ENCODE measurements around the gene EFEMP2.

The EFEMP2 gene

GRCh38 chr11:65897020-65897471 is 24.4 kb upstream of the EFEMP2 start:
- H3K9me3 ChIP-seq (ENCODE audit: control insufficient read depth, low read length) = no peaks in the 10 kb centered on the region
- no peaks in the 10 kb centered on the region for H3K27me3 ChIP-seq (ENCODE audit: control insufficient read depth, insufficient read depth, low read length)
- H3K4me3 ChIP-seq (ENCODE audit: low read depth, low read length) = no peak overlapping the region
- no peaks in the 10 kb centered on the region for H3K36me3 ChIP-seq (ENCODE audit: control insufficient read depth, insufficient read depth, low read length)
- H3K9ac ChIP-seq = no peak overlapping the region
- TF ChIP-seq, protein P1, sequence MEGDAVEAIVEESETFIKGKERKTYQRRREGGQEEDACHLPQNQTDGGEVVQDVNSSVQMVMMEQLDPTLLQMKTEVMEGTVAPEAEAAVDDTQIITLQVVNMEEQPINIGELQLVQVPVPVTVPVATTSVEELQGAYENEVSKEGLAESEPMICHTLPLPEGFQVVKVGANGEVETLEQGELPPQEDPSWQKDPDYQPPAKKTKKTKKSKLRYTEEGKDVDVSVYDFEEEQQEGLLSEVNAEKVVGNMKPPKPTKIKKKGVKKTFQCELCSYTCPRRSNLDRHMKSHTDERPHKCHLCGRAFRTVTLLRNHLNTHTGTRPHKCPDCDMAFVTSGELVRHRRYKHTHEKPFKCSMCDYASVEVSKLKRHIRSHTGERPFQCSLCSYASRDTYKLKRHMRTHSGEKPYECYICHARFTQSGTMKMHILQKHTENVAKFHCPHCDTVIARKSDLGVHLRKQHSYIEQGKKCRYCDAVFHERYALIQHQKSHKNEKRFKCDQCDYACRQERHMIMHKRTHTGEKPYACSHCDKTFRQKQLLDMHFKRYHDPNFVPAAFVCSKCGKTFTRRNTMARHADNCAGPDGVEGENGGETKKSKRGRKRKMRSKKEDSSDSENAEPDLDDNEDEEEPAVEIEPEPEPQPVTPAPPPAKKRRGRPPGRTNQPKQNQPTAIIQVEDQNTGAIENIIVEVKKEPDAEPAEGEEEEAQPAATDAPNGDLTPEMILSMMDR (IDR thresholded peaks at IDR 0.05) = no peak
- H3K4me2 ChIP-seq (ENCODE audit: low read length) = no peak overlapping the region
- H3K4me1 ChIP-seq = no peaks in the 10 kb centered on the region
- no peak overlapping the region for H2AFZ ChIP-seq
- H3K79me2 ChIP-seq = no peaks in the 10 kb centered on the region
- no peak overlapping the region for H3K27ac ChIP-seq

DNA sequence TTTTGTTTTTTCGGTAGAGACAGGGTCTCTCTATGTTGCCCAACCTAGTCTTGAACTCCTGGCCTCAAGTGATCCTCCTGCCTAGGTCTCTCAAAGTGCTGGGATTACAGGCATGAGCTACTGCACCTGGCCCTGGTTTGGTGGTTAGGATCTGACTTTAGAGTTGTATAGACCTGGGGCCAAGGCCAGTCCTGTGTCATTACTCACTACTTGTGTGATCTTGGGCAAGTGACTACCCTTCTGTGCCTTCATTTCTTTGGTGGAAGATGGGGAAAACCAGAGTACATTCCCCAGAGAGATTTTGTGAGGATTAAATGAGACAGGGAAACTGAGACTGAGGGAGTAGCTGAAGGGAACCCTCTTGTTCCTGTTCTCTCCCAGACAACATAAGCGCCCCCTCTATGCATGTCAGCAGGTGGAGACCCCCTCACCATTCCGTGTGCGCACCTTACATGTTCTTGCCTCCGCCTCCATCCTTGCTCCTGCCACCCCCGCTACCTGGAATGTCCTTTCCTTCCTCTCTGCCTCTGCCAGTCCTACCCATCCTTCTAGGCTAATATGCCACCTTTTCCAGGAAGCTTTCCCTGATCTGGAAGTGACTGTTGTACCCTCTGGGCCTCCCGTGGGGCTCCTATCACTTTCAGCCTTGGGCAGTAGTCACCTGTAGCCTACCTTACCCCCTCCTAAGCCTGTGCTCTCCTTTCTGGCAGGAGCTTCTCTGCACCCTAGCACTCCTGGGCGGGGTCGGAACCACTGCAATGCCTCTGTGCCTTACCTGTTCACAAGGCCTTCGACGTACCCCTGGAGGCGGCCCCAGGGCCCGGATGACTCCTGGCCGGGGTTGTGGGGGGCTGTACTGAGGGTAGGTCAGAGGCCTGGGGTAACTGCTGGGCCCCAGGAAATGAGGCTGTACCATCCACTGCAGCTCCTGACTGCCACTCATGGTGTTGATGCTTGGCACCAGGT is 23.7 kb upstream of the EFEMP2 start:
- TF ChIP-seq, protein P1 (IDR thresholded peaks at IDR 0.05) = no peak
- no peak overlapping the region for H3K9ac ChIP-seq
- H3K27ac ChIP-seq = no peak overlapping the region
- H3K9me3 ChIP-seq (ENCODE audit: control insufficient read depth, low read length) = no peaks in the 10 kb centered on the region
- H2AFZ ChIP-seq = no peak overlapping the region
- H3K4me2 ChIP-seq (ENCODE audit: low read length) = no peak overlapping the region
- no peaks in the 10 kb centered on the region for H3K79me2 ChIP-seq
- no peaks in the 10 kb centered on the region for H3K4me1 ChIP-seq
- H3K4me3 ChIP-seq (ENCODE audit: low read depth, low read length) = no peak overlapping the region
- no peaks in the 10 kb centered on the region for H3K27me3 ChIP-seq (ENCODE audit: control insufficient read depth, insufficient read depth, low read length)
- no peaks in the 10 kb centered on the region for H3K36me3 ChIP-seq (ENCODE audit: control insufficient read depth, insufficient read depth, low read length)

DNA sequence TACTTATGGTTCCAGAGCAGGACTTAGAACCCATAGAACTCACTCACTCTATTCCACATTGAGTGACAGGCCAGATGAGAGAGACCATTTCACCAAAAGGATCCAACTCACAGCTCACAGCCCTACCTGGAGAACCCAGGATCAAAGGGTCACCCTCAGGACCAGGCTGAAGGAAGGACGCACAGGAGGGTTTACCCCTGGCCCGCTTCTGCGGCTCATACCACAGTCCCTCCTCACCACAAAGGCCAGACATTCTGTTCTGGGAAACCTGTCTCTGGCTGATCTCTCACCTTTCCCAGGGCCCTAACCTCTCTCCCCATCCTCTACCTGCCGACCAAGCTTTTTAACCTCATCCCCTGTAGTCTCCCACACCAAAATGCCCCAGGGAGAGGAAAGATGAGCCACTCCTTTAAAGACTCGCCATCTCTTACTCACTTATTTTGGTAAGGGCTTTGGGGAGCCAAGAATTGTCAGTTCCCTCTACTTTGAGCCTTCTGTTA is 22.9 kb upstream of the EFEMP2 start:
- H3K36me3 ChIP-seq (ENCODE audit: control insufficient read depth, insufficient read depth, low read length) = no peaks in the 10 kb centered on the region
- no peak overlapping the region for H3K9ac ChIP-seq
- H2AFZ ChIP-seq = no peak overlapping the region
- TF ChIP-seq, protein P1 (IDR thresholded peaks at IDR 0.05) = no peak
- H3K4me3 ChIP-seq (ENCODE audit: low read depth, low read length) = no peak overlapping the region
- H3K27ac ChIP-seq = no peak overlapping the region
- H3K4me1 ChIP-seq = no peaks in the 10 kb centered on the region
- H3K27me3 ChIP-seq (ENCODE audit: control insufficient read depth, insufficient read depth, low read length) = no peaks in the 10 kb centered on the region
- no peaks in the 10 kb centered on the region for H3K9me3 ChIP-seq (ENCODE audit: control insufficient read depth, low read length)
- no peaks in the 10 kb centered on the region for H3K79me2 ChIP-seq
- H3K4me2 ChIP-seq (ENCODE audit: low read length) = no peak overlapping the region

DNA sequence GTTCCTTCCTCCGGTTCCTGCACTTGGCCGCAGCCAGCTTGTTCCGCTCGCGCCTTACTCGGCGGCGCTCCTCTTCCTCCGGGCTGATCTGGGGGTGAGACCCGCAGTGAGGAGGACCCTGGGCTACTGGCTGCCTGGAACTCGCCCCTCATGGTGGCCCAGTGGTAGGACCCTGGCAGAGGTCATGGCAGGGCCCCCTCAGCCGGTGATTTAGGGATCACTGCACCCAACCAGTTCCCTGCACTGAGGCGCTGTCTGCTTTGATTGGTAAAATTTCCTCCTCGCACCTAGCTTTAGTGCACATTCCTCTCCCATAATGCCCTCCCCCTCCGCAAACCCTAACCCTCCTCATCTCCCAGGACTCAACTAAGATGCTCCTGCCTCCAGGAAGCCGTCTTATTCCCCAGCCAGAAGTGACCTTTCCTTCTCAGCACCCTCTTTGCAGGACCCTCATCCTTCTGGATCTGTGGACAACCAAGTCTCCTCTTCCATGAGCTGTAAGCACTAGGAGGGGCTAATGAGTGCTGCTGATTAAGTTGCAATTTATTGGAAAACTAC is 21.5 kb upstream of the EFEMP2 start:
- peaks cover 3% of the 10 kb centered on the region for H3K4me1 ChIP-seq
- peak overlapping the region; percentile 5 for H3K4me3 ChIP-seq (ENCODE audit: low read depth, low read length)
- peak overlapping the region; percentile 75 for H3K27ac ChIP-seq
- no peaks in the 10 kb centered on the region for H3K27me3 ChIP-seq (ENCODE audit: control insufficient read depth, insufficient read depth, low read length)
- no peaks in the 10 kb centered on the region for H3K79me2 ChIP-seq
- H3K36me3 ChIP-seq (ENCODE audit: control insufficient read depth, insufficient read depth, low read length) = no peaks in the 10 kb centered on the region
- H3K4me2 ChIP-seq (ENCODE audit: low read length) = no peak overlapping the region
- H3K9ac ChIP-seq = no peak overlapping the region
- no peaks in the 10 kb centered on the region for H3K9me3 ChIP-seq (ENCODE audit: control insufficient read depth, low read length)
- TF ChIP-seq, protein P1 (IDR thresholded peaks at IDR 0.05) = no peak
- H2AFZ ChIP-seq = no peak overlapping the region
